SU-DHL-6 (cell line): ENCODE measurements around the gene POFUT2.

Experiments used
- H2AFZ ChIP-seq: fragments of 200-600 bp; sonication (generic); 2 replicates; pipeline ENCODE4 v1.6.1; 2014; ENCODE audit warnings: low read depth, mild to moderate bottlenecking, moderate library complexity, mixed read lengths, antibody characterized with exemption, low read length; ENCODE audit not compliant: severe bottlenecking
- H3F3A ChIP-seq: fragments of 200-600 bp; shearing (Covaris generic); 2 replicates; pipeline ENCODE4 v1.6.0; 2016; ENCODE audit warnings: antibody characterized with exemption, mild to moderate bottlenecking; ENCODE audit not compliant: insufficient read depth
- H3K27ac ChIP-seq: fragments of 200-600 bp; sonication (generic); 2 replicates; pipeline ENCODE4 v1.5.1; 2016; ENCODE audit warnings: low read depth, mild to moderate bottlenecking, low read length, moderate library complexity, mixed read lengths
- H3K27me3 ChIP-seq: fragments of 200-600 bp; sonication (generic), shearing (Covaris generic); 2 replicates; pipeline ENCODE4 v1.6.0; 2014; ENCODE audit warnings: mild to moderate bottlenecking, low read length
- H3K36me3 ChIP-seq: fragments of 200-600 bp; sonication (generic); 2 replicates; pipeline ENCODE4 v1.6.1; 2014; ENCODE audit warnings: mild to moderate bottlenecking, low read length, mixed read lengths
- H3K4me2 ChIP-seq: fragments of 300-600, 200-600 bp; shearing (Covaris generic), sonication (generic); 2 replicates; pipeline ENCODE4 v1.6.0; 2014; ENCODE audit warnings: low read length, low read depth, mild to moderate bottlenecking; ENCODE audit not compliant: poor library complexity, severe bottlenecking
- H3K4me3 ChIP-seq: fragments of 200-600 bp; sonication (generic); 2 replicates; pipeline ENCODE4 v1.5.1; 2014; ENCODE audit warnings: antibody characterized with exemption, low read length, mild to moderate bottlenecking, mixed read lengths; ENCODE audit not compliant: insufficient read depth, poor library complexity, severe bottlenecking
- H3K79me2 ChIP-seq: fragments of 200-600 bp; sonication (generic); 2 replicates; pipeline ENCODE4 v1.6.1; 2014; ENCODE audit warnings: mild to moderate bottlenecking, low read length, moderate library complexity; ENCODE audit not compliant: insufficient read depth
- H3K9ac ChIP-seq: fragments of 200-600 bp; sonication (generic); 2 replicates; pipeline ENCODE4 v1.7.0; 2014; ENCODE audit warnings: mild to moderate bottlenecking, low read length
- H3K9me2 ChIP-seq: fragments of 200-600 bp; sonication (generic); replicated peaks from 2 replicates; pipeline ENCODE4 v1.6.1; 2014; ENCODE audit warnings: low read length; ENCODE audit not compliant: insufficient read depth
- H3K9me3 ChIP-seq: fragments of 200-600 bp; sonication (generic); 2 replicates; pipeline ENCODE4 v1.6.1; 2014; ENCODE audit warnings: low read length, mixed read lengths; ENCODE audit not compliant: insufficient read depth
- H4K20me1 ChIP-seq: fragments of 200-600 bp; sonication (generic); 2 replicates; pipeline ENCODE4 v1.6.1; 2014; ENCODE audit warnings: low read depth, mild to moderate bottlenecking, antibody characterized with exemption, low read length, moderate library complexity, mixed read lengths
- CTCF ChIP-seq: fragments of 200-600 bp; sonication (generic); IDR thresholded peaks from one replicate; pipeline ENCODE4 v1.5.1; 2017; ENCODE audit warnings: antibody characterized with exemption, mild to moderate bottlenecking, low read length, moderate library complexity; ENCODE audit not compliant: insufficient read depth, poor library complexity, severe bottlenecking
- EZH2phosphoT487 ChIP-seq: fragments of 200-600 bp; sonication (generic), shearing (Covaris generic); conservative IDR thresholded peaks from 2 replicates; pipeline ENCODE4 v1.6.1; 2018; ENCODE audit warnings: mild to moderate bottlenecking, antibody characterized with exemption, low read length, moderate library complexity, mixed read lengths

POFUT2 gene

GRCh38 chr21:45269861-45270260 lies 17.8 kb downstream of the POFUT2 start:
- no peak overlapping the region for H3K9ac ChIP-seq
- no peaks in the 10 kb centered on the region for H3F3A ChIP-seq
- no peak overlapping the region for H3K4me2 ChIP-seq
- H3K79me2 ChIP-seq, result no peaks in the 10 kb centered on the region
- H4K20me1 ChIP-seq, result no peaks in the 10 kb centered on the region
- H2AFZ ChIP-seq, result no peak overlapping the region
- H3K27me3 ChIP-seq, result no peaks in the 10 kb centered on the region
- peaks cover 17% of the 10 kb centered on the region for H3K36me3 ChIP-seq
- H3K9me2 ChIP-seq, result no peaks in the 10 kb centered on the region
- TF ChIP-seq EZH2phosphoT487, result no peak
- TF ChIP-seq CTCF, result no peak
- peaks cover 7% of the 10 kb centered on the region; the same call in 1 of the 2 replicates for H3K9me3 ChIP-seq
- H3K27ac ChIP-seq, result no peak overlapping the region
- no peak overlapping the region for H3K4me3 ChIP-seq

- H3K9me2 ChIP-seq, result no peaks in the 10 kb centered on the region
- no peaks in the 10 kb centered on the region for H3F3A ChIP-seq
- H4K20me1 ChIP-seq, result no peaks in the 10 kb centered on the region
- no peak overlapping the region for H3K4me3 ChIP-seq
- no peak overlapping the region for H3K27ac ChIP-seq
- no peak overlapping the region for H2AFZ ChIP-seq
- H3K27me3 ChIP-seq, result no peaks in the 10 kb centered on the region
- H3K4me2 ChIP-seq, result no peak overlapping the region
- TF ChIP-seq EZH2phosphoT487 (no peak), CTCF (no peak)
- peaks cover 7% of the 10 kb centered on the region; the same call in 1 of the 2 replicates for H3K9me3 ChIP-seq
- H3K9ac ChIP-seq, result no peak overlapping the region
- peaks cover 12% of the 10 kb centered on the region for H3K36me3 ChIP-seq
- no peaks in the 10 kb centered on the region for H3K79me2 ChIP-seq
These were observed 20.3 kb downstream of the POFUT2 start for GRCh38 chr21:45267390-45267760.

GRCh38 chr21:45266518-45267389 lies 20.9 kb downstream of the POFUT2 start:
- H3K79me2 ChIP-seq, result no peaks in the 10 kb centered on the region
- H3K27me3 ChIP-seq, result no peaks in the 10 kb centered on the region
- H3K4me3 ChIP-seq, result no peak overlapping the region
- H3K9me2 ChIP-seq, result no peaks in the 10 kb centered on the region
- no peak overlapping the region for H3K4me2 ChIP-seq
- no peaks in the 10 kb centered on the region for H3F3A ChIP-seq
- no peaks in the 10 kb centered on the region for H4K20me1 ChIP-seq
- H3K9me3 ChIP-seq, result peaks cover 7% of the 10 kb centered on the region; the same call in 1 of the 2 replicates
- H3K27ac ChIP-seq, result no peak overlapping the region
- peaks cover 11% of the 10 kb centered on the region for H3K36me3 ChIP-seq
- no peak overlapping the region for H3K9ac ChIP-seq
- H2AFZ ChIP-seq, result no peak overlapping the region
- TF ChIP-seq CTCF (no peak), EZH2phosphoT487 (no peak)
